ENCODE data around the gene CAMK2N1.

Gene CAMK2N1

DNA sequence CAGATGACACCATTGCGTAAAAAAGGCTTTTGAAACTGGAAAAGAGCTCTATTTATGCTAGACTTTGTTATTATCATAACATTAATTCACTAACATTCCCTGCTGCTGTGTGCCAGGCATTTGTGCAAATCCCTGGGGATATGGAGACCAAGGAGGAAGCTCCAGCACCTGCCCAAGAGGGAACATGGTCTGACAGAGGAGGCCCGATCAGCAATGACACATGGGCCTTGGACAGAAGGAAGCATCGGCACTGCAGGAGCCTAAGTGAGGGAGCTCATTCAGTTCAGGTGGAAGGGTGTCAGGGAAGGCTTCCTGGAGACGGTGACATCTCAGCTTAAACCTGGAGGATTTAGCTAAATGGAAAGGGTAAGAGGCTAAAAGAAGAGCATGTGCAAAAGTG is 13.9 kb downstream of the CAMK2N1 start:
- Histone ChIP-seq H3K79me2 (ENCODE audit: low read length) (no peaks in the 10 kb centered on the region), H4K20me1 (ENCODE audit: insufficient read depth, low read length) (no peaks in the 10 kb centered on the region), H3K9ac (ENCODE audit: low read length) (no peak overlapping the region), H3K27me3 (ENCODE audit: low read depth, low read length) (peaks cover 10% of the 10 kb centered on the region; the same call in 1 of the 2 replicates), H3K36me3 (replicated peaks; ENCODE audit: low read depth, low read length) (no peaks in the 10 kb centered on the region), H3K9me3 (ENCODE audit: insufficient read depth, low read length) (no peaks in the 10 kb centered on the region), H3K4me1 (ENCODE audit: low read length) (no peaks in the 10 kb centered on the region), H2AFZ (ENCODE audit: low read depth, low read length) (no peak overlapping the region), H3K4me2 (ENCODE audit: low read length) (no peak overlapping the region), H3K4me3 (ENCODE audit: low read length) (no peak overlapping the region), H3K27ac (ENCODE audit: low read length) (no peak overlapping the region)
- TF ChIP-seq, protein P1, sequence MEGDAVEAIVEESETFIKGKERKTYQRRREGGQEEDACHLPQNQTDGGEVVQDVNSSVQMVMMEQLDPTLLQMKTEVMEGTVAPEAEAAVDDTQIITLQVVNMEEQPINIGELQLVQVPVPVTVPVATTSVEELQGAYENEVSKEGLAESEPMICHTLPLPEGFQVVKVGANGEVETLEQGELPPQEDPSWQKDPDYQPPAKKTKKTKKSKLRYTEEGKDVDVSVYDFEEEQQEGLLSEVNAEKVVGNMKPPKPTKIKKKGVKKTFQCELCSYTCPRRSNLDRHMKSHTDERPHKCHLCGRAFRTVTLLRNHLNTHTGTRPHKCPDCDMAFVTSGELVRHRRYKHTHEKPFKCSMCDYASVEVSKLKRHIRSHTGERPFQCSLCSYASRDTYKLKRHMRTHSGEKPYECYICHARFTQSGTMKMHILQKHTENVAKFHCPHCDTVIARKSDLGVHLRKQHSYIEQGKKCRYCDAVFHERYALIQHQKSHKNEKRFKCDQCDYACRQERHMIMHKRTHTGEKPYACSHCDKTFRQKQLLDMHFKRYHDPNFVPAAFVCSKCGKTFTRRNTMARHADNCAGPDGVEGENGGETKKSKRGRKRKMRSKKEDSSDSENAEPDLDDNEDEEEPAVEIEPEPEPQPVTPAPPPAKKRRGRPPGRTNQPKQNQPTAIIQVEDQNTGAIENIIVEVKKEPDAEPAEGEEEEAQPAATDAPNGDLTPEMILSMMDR (IDR thresholded peaks at IDR 0.05; ENCODE audit: low read depth, low read length), result no peak
- TF ChIP-seq EZH2phosphoT487 (IDR thresholded peaks at IDR 0.05; ENCODE audit: low read depth), result no peak

DNA sequence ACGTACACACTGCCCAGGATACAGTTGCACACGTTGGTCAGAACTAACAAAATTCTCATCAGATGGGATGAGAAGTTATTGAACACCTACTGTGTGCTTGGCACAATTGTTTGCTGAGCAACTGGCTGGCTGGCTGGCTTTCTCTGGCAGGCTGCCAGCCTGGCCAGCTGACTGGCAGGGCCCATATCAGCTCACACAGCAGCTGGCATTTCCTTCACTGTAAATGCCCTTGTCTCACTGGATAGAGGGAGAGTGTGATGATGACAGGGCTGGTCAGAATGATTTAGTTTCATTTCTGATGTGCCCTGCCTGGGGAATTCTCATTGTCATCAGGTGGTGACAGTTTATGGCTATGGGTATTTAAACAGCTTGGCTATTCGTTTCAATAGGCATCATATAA is 15.8 kb downstream of the CAMK2N1 start:
- H3K27ac ChIP-seq (ENCODE audit: low read length), result no peak overlapping the region
- H3K9me3 ChIP-seq (ENCODE audit: insufficient read depth, low read length), result no peaks in the 10 kb centered on the region
- no peak overlapping the region for H3K4me3 ChIP-seq (ENCODE audit: low read length)
- no peak overlapping the region for H3K4me2 ChIP-seq (ENCODE audit: low read length)
- H3K36me3 ChIP-seq (replicated peaks; ENCODE audit: low read depth, low read length), result no peaks in the 10 kb centered on the region
- H3K79me2 ChIP-seq (ENCODE audit: low read length), result no peaks in the 10 kb centered on the region
- peaks cover 23% of the 10 kb centered on the region; the same call in 1 of the 2 replicates for H3K27me3 ChIP-seq (ENCODE audit: low read depth, low read length)
- H2AFZ ChIP-seq (ENCODE audit: low read depth, low read length), result no peak overlapping the region
- TF ChIP-seq, protein P1 (IDR thresholded peaks at IDR 0.05; ENCODE audit: low read depth, low read length), result no peak
- no peak for TF ChIP-seq EZH2phosphoT487 (IDR thresholded peaks at IDR 0.05; ENCODE audit: low read depth)
- no peaks in the 10 kb centered on the region for H3K4me1 ChIP-seq (ENCODE audit: low read length)
- no peaks in the 10 kb centered on the region for H4K20me1 ChIP-seq (ENCODE audit: insufficient read depth, low read length)
- H3K9ac ChIP-seq (ENCODE audit: low read length), result no peak overlapping the region

DNA sequence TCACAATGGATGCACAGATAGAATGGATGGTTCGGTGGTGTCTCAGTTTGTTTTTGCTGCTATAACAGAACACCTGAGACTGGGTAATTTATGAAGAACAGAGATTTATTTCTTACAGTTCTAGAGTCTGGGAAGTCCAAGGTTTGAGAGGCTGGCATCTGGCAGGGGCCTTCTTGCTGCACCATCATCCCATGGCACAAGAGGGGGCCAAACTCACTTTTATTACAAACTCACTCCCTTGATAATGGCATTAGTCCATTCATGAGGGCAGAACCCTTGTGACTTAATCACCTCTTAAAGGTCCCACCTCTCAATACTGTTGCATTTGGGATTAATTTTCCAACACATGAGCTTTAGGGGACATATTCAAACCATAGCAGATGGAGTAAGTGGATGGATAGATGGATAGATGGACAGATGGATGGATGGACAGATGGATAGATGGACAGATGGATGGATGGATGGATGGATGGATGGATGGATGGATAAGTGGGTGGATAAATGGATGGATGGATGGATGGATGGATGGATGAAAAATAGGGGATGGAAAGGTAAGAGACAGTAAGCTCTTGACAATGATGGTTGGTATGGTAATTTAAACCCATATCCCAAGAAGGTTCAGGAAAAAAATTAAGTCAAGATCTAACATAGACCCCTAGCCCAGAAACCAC is 16.5 kb downstream of the CAMK2N1 start:
- H3K36me3 ChIP-seq (replicated peaks; ENCODE audit: low read depth, low read length), result no peaks in the 10 kb centered on the region
- H4K20me1 ChIP-seq (ENCODE audit: insufficient read depth, low read length), result no peaks in the 10 kb centered on the region
- H3K79me2 ChIP-seq (ENCODE audit: low read length), result no peaks in the 10 kb centered on the region
- H3K9me3 ChIP-seq (ENCODE audit: insufficient read depth, low read length), result no peaks in the 10 kb centered on the region
- no peak overlapping the region for H3K9ac ChIP-seq (ENCODE audit: low read length)
- H2AFZ ChIP-seq (ENCODE audit: low read depth, low read length), result no peak overlapping the region
- H3K27me3 ChIP-seq (ENCODE audit: low read depth, low read length), result peaks cover 30% of the 10 kb centered on the region
- H3K4me3 ChIP-seq (ENCODE audit: low read length), result no peak overlapping the region
- TF ChIP-seq, protein P1 (IDR thresholded peaks at IDR 0.05; ENCODE audit: low read depth, low read length), result no peak
- TF ChIP-seq EZH2phosphoT487 (IDR thresholded peaks at IDR 0.05; ENCODE audit: low read depth), result no peak
- no peak overlapping the region for H3K27ac ChIP-seq (ENCODE audit: low read length)
- H3K4me1 ChIP-seq (ENCODE audit: low read length), result no peaks in the 10 kb centered on the region
- H3K4me2 ChIP-seq (ENCODE audit: low read length), result no peak overlapping the region

DNA sequence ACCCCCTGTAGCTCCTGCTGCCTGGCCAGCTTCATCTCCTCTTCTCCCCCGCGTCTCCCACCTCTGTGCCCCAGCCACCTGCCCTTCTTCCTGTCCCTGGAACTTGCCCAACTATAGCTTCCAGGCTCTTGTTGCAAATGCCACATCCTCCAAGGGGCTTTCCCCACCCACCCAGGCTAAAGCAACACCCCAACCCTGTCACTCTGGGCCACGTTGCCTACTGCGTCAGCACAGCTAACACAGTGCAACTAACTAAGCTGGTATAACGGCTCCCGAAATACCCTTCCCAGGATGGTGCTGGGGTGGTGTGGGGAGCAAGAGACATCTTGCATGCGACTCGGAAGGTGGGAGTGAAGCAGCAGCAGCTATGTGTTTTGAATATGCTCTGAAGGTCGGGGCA is 19.7 kb downstream of the CAMK2N1 start:
- H3K79me2 ChIP-seq (ENCODE audit: low read length), result no peaks in the 10 kb centered on the region
- TF ChIP-seq, protein P1 (IDR thresholded peaks at IDR 0.05; ENCODE audit: low read depth, low read length), result no peak
- TF ChIP-seq EZH2phosphoT487 (IDR thresholded peaks at IDR 0.05; ENCODE audit: low read depth), result no peak
- no peaks in the 10 kb centered on the region for H3K36me3 ChIP-seq (replicated peaks; ENCODE audit: low read depth, low read length)
- no peak overlapping the region for H2AFZ ChIP-seq (ENCODE audit: low read depth, low read length)
- no peak overlapping the region for H3K4me2 ChIP-seq (ENCODE audit: low read length)
- no peaks in the 10 kb centered on the region for H3K9me3 ChIP-seq (ENCODE audit: insufficient read depth, low read length)
- H3K4me1 ChIP-seq (ENCODE audit: low read length), result no peaks in the 10 kb centered on the region
- H3K27me3 ChIP-seq (ENCODE audit: low read depth, low read length), result peaks cover 32% of the 10 kb centered on the region
- no peak overlapping the region for H3K4me3 ChIP-seq (ENCODE audit: low read length)
- H3K9ac ChIP-seq (ENCODE audit: low read length), result no peak overlapping the region
- H4K20me1 ChIP-seq (ENCODE audit: insufficient read depth, low read length), result no peaks in the 10 kb centered on the region
- no peak overlapping the region for H3K27ac ChIP-seq (ENCODE audit: low read length)

Measured in OCI-LY3 (cell line).